NCI-H187 treated with DMSO at 0.1 percent for 48 hours (cell line): ENCODE measurements around the gene NAALADL2.

Experiments
- DNase-seq: peaks from one replicate; lab custom pipeline; 2025; lab: John Stamatoyannopoulos, UW

Gene NAALADL2

GRCh38 chr3:175308097-175308496 is 449.0 kb downstream of the NAALADL2 start:
- no peak for DNase-seq

GRCh38 chr3:175310046-175310445 is 450.9 kb downstream of the NAALADL2 start:
- DNase-seq, result no peak

DNA sequence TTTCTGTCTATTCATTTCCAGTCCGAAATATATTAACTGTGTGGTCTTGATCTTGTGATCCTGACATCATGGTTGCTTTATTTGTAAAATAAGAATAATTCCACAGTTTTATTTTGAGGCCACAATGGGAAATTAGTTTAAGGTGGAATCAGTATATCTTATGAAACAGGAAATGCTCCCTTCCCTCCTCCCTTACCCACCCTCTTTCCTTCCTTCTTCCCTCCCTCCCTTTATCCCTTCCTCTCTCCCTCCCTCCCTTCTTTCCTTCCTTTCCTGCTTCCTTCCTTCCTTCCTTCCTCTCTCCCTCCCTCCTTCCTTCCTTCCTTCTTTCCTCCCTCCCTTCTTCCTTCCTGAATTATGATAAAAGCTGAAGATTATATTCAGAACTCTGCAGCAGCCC is 452.3 kb downstream of the NAALADL2 start:
- no peak for DNase-seq

GRCh38 chr3:175311946-175312345 is 452.8 kb downstream of the NAALADL2 start:
- no peak for DNase-seq

DNA sequence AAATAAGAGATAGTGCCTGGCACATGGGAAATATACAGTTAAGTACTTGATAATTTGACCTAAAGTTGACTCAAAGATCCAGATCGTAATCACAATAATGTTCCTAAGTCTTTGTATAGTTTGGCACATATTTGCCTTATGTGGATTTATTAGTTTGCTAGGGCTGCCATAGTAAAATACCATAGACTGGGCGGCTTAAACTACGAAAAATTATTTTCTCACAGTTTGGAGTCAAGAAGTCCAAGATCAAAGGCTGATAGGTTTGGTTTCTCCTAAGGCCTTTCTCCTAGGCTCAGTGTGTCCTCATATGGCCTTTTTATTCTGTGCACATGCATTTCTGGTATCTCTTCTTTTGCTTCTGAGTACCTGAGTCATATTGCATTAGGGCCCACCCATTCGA is 453.7 kb downstream of the NAALADL2 start:
- DNase-seq, result no peak

GRCh38 chr3:175316799-175317198 is 457.7 kb downstream of the NAALADL2 start:
- no peak for DNase-seq

- no peak for DNase-seq
These were observed 466.3 kb downstream of the NAALADL2 start for GRCh38 chr3:175325440-175325839.

DNA sequence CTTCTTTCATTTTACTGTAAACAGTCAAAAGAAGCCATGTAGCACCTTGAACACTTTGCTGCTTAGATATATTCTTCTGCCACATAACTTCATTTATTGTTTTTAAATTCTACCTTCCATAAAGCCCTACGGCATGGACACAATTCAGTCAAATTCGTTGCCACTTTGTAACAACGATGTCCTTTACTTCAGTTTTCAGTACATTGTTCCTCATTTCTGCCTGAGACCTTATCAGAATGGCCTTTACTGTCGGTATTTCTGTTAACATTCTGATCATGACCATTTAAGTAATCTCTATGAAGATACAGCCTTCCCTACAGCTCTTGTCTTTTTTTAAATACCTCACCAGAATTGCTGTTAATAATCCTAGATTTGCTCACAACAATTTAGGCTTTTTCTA is 466.9 kb downstream of the NAALADL2 start:
- no peak for DNase-seq

DNA sequence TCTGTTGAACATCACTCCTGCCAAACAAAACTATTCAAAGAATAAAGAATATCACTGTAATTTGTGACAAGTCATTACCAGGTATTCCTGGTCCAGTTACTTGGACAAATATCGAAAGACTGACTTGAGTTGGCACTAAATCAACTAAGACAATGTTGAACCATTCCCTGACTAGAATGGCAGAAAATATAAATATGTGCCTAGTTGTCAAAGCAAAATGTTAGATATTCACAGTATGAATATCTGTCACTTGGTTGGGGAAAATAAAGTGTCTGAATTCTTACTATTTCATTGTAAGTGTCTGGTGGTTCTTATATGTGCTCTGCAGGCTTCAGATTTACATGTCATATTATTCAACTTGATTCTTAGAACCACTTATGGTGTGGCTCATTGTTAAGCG is 470.2 kb downstream of the NAALADL2 start:
- no peak for DNase-seq

GRCh38 chr3:175335229-175335628 is 476.1 kb downstream of the NAALADL2 start:
- DNase-seq, result peak; percentile 53

DNA sequence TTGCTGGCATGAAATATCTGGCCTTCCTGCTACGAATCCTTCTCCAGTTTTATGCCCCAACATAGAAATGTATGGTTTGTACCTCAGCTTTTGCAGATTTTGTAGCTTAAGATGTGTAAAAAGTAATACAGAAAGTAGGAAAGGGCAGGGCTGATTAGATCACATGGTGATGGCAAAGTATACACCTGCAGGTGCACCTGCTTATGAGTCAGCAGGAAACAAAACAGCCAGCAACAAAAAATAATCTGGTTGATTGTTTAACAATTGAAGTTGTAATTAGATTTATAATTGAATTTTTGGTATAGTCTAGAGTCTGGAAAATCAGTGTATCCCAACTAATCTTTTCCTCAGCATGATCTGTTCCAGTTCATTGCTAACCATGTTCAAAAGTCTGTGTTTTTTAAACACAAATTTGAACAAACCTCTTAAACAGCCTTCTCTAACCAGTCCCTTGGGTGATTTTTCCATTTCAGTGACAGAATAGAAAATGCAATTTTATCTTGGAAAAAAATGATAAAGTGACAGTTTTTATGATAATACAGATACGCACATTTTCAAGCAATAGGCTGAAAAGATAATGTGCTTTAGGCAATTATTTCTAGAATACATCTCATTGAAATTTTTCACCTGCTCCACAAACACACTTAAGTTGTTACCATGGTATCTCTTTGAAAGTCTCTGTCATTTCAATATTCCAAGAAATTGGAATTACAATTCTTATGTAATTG is 477.4 kb downstream of the NAALADL2 start:
- no peak for DNase-seq

DNA sequence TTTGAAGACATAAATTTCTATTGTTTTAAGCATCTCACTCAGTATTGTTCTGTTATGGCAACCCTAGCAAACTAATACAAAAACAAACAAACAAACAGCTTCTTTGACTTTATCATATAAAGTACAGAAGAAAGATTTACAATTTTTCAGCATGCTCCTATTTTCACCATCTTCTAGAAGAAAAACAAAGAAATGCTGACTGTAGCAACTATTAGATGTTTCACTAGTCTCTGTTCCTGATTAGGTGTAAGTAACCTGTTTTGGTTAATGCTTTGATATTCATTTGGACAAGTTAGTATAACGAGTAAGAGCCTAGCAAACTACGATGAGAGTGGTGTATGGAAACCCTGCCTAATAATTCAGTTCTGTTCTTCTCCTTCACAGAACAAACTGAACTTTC is 478.5 kb downstream of the NAALADL2 start:
- no peak for DNase-seq

GRCh38 chr3:175338775-175339535 is 479.8 kb downstream of the NAALADL2 start:
- no peak for DNase-seq

GRCh38 chr3:175340338-175341015 is 481.3 kb downstream of the NAALADL2 start:
- no peak for DNase-seq

DNA sequence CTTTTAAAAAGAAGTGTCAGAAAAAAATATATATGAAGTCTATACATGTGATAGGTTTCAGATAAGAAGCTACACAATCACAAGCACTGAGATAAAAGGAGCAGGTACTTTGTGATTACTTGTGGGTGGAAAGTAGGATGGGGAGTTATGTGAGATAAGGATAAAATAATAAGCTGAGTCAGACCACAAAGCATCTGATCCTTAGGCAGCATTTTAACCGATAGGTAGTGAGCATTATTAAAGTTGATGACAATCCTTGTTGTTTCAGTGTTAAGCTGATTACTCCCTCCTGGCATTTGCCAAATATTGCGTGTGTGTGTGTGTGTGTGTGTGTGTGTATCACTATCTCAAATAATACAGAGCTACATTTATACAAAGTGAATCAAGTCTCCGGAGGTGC is 483.1 kb downstream of the NAALADL2 start:
- DNase-seq, result no peak

GRCh38 chr3:175343946-175344345 is 484.8 kb downstream of the NAALADL2 start:
- DNase-seq, result no peak

- DNase-seq, result no peak
These were observed 487.6 kb downstream of the NAALADL2 start for GRCh38 chr3:175346573-175347356.

GRCh38 chr3:175349168-175349567 is 490.0 kb downstream of the NAALADL2 start:
- no peak for DNase-seq

GRCh38 chr3:175355801-175356335 is 496.7 kb downstream of the NAALADL2 start:
- no peak for DNase-seq

GRCh38 chr3:175356899-175357324 is 497.8 kb downstream of the NAALADL2 start:
- DNase-seq, result no peak

GRCh38 chr3:175357758-175358157 is 498.6 kb downstream of the NAALADL2 start:
- DNase-seq, result no peak

DNA sequence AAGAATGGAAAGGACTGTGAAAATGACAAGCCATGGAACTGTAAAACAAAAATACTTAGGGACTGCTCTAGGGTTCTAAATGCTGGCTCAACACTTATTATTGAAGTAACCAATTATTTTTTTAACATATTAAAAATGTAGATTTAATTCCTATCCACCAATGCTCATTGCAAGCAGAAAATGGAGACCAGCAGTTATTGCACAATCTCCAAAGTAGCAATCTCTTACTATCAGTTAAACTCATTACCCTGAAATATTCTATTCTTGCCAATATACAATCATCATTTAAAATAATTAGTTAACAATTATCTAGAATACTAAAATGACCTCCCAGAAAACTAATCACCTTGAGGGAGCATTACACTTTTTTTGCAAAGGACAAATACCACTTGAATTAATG is 499.8 kb downstream of the NAALADL2 start:
- DNase-seq, result no peak
